ENCODE data around the gene PSD. TPM values are rescaled to one million over a fixed set of nuclear protein-coding genes. Genes with fewer than 3 reads are reported as not detected.

PSD gene
- total RNA-seq, 1 experiment from 2014 or later = 0.75 TPM

GRCh38 chr10:102413806-102414561 is 4.6 kb downstream of the PSD start:
- H3K9me3 Mint-ChIP-seq (ENCODE audit: unreplicated experiment) = no peaks in the 10 kb centered on the region
- H3K4me1 Mint-ChIP-seq (ENCODE audit: insufficient read depth, unreplicated experiment) = peaks cover under 1% of the 10 kb centered on the region
- POLR2A ChIA-PET = interaction anchor here (0.6 to 1.9 kb wide), 2 partner anchors 8 to 172 kb away, joined by 3 to 5 read pairs; no protein-coding TSS in a partner anchor
- no peak overlapping the region for H3K27ac Mint-ChIP-seq (ENCODE audit: low read depth, unreplicated experiment)
- no peaks in the 10 kb centered on the region for H3K36me3 Mint-ChIP-seq (ENCODE audit: insufficient read depth, unreplicated experiment)
- no peak for DNase-seq (ENCODE audit: unreplicated experiment)
- H3K27me3 Mint-ChIP-seq (ENCODE audit: insufficient read depth, unreplicated experiment) = peaks cover 51% of the 10 kb centered on the region
- intact Hi-C loops (cut with micrococcal nuclease) = no loop called here
- H3K4me3 Mint-ChIP-seq (ENCODE audit: unreplicated experiment) = no peak overlapping the region
- no peak for TF ChIP-seq CTCF (IDR thresholded peaks at IDR 0.05; ENCODE audit: unreplicated experiment)
- BruUV-seq (replicated peaks) = no TSS peak
- CTCF ChIA-PET = interaction anchor here (1.0 to 3.1 kb wide), 4 partner anchors 10 to 15 kb away, joined by 4 to 14 read pairs (median 8); no protein-coding TSS in a partner anchor

GRCh38 chr10:102413053-102413705 is 5.4 kb downstream of the PSD start:
- H3K4me3 Mint-ChIP-seq (ENCODE audit: unreplicated experiment) = no peak overlapping the region
- POLR2A ChIA-PET = interaction anchor here (1.9 kb wide), 1 partner anchor 9 kb away, joined by 5 read pairs; no protein-coding TSS in a partner anchor
- H3K36me3 Mint-ChIP-seq (ENCODE audit: insufficient read depth, unreplicated experiment) = no peaks in the 10 kb centered on the region
- H3K9me3 Mint-ChIP-seq (ENCODE audit: unreplicated experiment) = no peaks in the 10 kb centered on the region
- BruUV-seq (replicated peaks) = no TSS peak
- DNase-seq (ENCODE audit: unreplicated experiment) = no peak
- CTCF ChIA-PET = interaction anchor here (0.6 to 3.1 kb wide), 6 partner anchors 9 to 103 kb away, joined by 3 to 14 read pairs (median 4); no protein-coding TSS in a partner anchor
- intact Hi-C loops (cut with micrococcal nuclease) = no loop called here
- H3K27me3 Mint-ChIP-seq (ENCODE audit: insufficient read depth, unreplicated experiment) = peaks cover 57% of the 10 kb centered on the region
- H3K27ac Mint-ChIP-seq (ENCODE audit: low read depth, unreplicated experiment) = no peak overlapping the region
- H3K4me1 Mint-ChIP-seq (ENCODE audit: insufficient read depth, unreplicated experiment) = no peaks in the 10 kb centered on the region
- no peak for TF ChIP-seq CTCF (IDR thresholded peaks at IDR 0.05; ENCODE audit: unreplicated experiment)

GRCh38 chr10:102412293-102412692 is 6.3 kb downstream of the PSD start:
- no peak for DNase-seq (ENCODE audit: unreplicated experiment)
- no peaks in the 10 kb centered on the region for H3K4me1 Mint-ChIP-seq (ENCODE audit: insufficient read depth, unreplicated experiment)
- intact Hi-C loops (cut with micrococcal nuclease) = no loop called here
- no peaks in the 10 kb centered on the region for H3K36me3 Mint-ChIP-seq (ENCODE audit: insufficient read depth, unreplicated experiment)
- no peaks in the 10 kb centered on the region for H3K9me3 Mint-ChIP-seq (ENCODE audit: unreplicated experiment)
- no peak overlapping the region for H3K4me3 Mint-ChIP-seq (ENCODE audit: unreplicated experiment)
- H3K27me3 Mint-ChIP-seq (ENCODE audit: insufficient read depth, unreplicated experiment) = peaks cover 64% of the 10 kb centered on the region
- ChIA-PET CTCF (interaction anchor here (1.2 to 3.1 kb wide), 3 partner anchors 8 to 18 kb away, joined by 3 to 14 read pairs (median 4); no protein-coding TSS in a partner anchor), POLR2A (interaction anchor here (0.5 to 1.9 kb wide), 4 partner anchors 10 to 295 kb away, joined by 3 to 5 read pairs (median 3); no protein-coding TSS in a partner anchor)
- BruUV-seq (replicated peaks) = no TSS peak
- no peak overlapping the region for H3K27ac Mint-ChIP-seq (ENCODE audit: low read depth, unreplicated experiment)
- TF ChIP-seq CTCF (IDR thresholded peaks at IDR 0.05; ENCODE audit: unreplicated experiment) = no peak

Data from MCF 10A (cell line).